DND-41 (cell line): Measurements from ENCODE around the gene HNRNPA0.

Experiments
- ATAC-seq: fragments of 200-7000 bp; cut with Tn5 transposase; 3 replicates; pipeline ENCODE4 v1.9.1; 2021; ENCODE audit warnings: low read depth; ENCODE audit not compliant: insufficient read depth
- DNase-seq: peaks from one replicate; pipeline ENCODE4 v3.0.0-alpha.2; 2020
- H2AFZ ChIP-seq: 2 replicates; pipeline ENCODE4 v1.6.0; 2012; ENCODE audit warnings: low read depth, low read length
- H3K27ac ChIP-seq: 2 replicates; pipeline ENCODE4 v1.5.1; 2012; ENCODE audit warnings: low read length, inconsistent platforms
- H3K27me3 ChIP-seq: fragments of 200-600 bp; sonication (generic); 2 replicates; pipeline ENCODE4 v1.6.0; 2012; ENCODE audit warnings: low read length, mild to moderate bottlenecking, inconsistent platforms; ENCODE audit not compliant: insufficient read depth, poor library complexity
- H3K36me3 ChIP-seq: 2 replicates; pipeline ENCODE4 v1.5.1; 2012; ENCODE audit warnings: low read length, inconsistent platforms; ENCODE audit not compliant: insufficient read depth
- H3K4me1 ChIP-seq: 2 replicates; pipeline ENCODE4 v1.5.1; 2012; ENCODE audit warnings: mild to moderate bottlenecking, low read length; ENCODE audit not compliant: insufficient read depth
- H3K4me2 ChIP-seq: 2 replicates; pipeline ENCODE4 v1.6.0; 2012; ENCODE audit warnings: mild to moderate bottlenecking, moderate library complexity, low read length, inconsistent platforms; ENCODE audit not compliant: insufficient read depth
- H3K4me3 ChIP-seq, 2 experiments: fragments of 200-600 bp in 1 of 2; shearing (Covaris generic) in 1 of 2; 2 replicates each; pipeline ENCODE4 v1.5.1; 2012 to 2016; ENCODE audit warnings: inconsistent platforms in 2 of 2, low read length in 2 of 2, mild to moderate bottlenecking in 2 of 2, low read depth in 1 of 2, moderate library complexity in 1 of 2
- H3K79me2 ChIP-seq: 2 replicates; pipeline ENCODE4 v1.6.0; 2012; ENCODE audit warnings: low read length, inconsistent platforms; ENCODE audit not compliant: insufficient read depth
- H3K9ac ChIP-seq: 2 replicates; pipeline ENCODE4 v1.6.0; 2012; ENCODE audit warnings: low read depth, mild to moderate bottlenecking, inconsistent platforms, low read length, moderate library complexity
- H3K9me3 ChIP-seq: 2 replicates; pipeline ENCODE4 v1.5.1; 2012; ENCODE audit warnings: low read length, moderate library complexity, mild to moderate bottlenecking, inconsistent platforms; ENCODE audit not compliant: insufficient read depth, severe bottlenecking
- H4K20me1 ChIP-seq: 2 replicates; pipeline ENCODE4 v1.6.0; 2012; ENCODE audit warnings: low read length; ENCODE audit not compliant: insufficient read depth
- EZH2 ChIP-seq: IDR thresholded peaks from 3 replicates; pipeline ENCODE4 v1.6.1; 2012; ENCODE audit warnings: borderline replicate concordance, low read depth, mild to moderate bottlenecking, moderate library complexity, low read length, inconsistent platforms; ENCODE audit not compliant: severe bottlenecking
- TF ChIP-seq, protein P1 (sequence below): IDR thresholded peaks from 2 replicates; pipeline ENCODE4 v1.5.1; 2012; ENCODE audit warnings: borderline replicate concordance, low read length, moderate library complexity, mild to moderate bottlenecking; ENCODE audit not compliant: poor library complexity, severe bottlenecking; ENCODE audit errors: extremely low read depth

HNRNPA0 gene

GRCh38 chr5:137718611-137719010, 35.6 kb downstream of the HNRNPA0 start:
- H3K27ac ChIP-seq, result no peak overlapping the region
- no peaks in the 10 kb centered on the region for H3K9me3 ChIP-seq
- no peaks in the 10 kb centered on the region for H3K27me3 ChIP-seq
- H3K4me1 ChIP-seq, result no peaks in the 10 kb centered on the region
- no peaks in the 10 kb centered on the region for H4K20me1 ChIP-seq
- H3K4me3 ChIP-seq, result no peak overlapping the region
- no peak overlapping the region for H2AFZ ChIP-seq
- DNase-seq (no peak), ATAC-seq (no peak)
- no peak overlapping the region for H3K9ac ChIP-seq
- H3K4me2 ChIP-seq, result no peak overlapping the region
- no peaks in the 10 kb centered on the region for H3K79me2 ChIP-seq
- TF ChIP-seq, protein P1, sequence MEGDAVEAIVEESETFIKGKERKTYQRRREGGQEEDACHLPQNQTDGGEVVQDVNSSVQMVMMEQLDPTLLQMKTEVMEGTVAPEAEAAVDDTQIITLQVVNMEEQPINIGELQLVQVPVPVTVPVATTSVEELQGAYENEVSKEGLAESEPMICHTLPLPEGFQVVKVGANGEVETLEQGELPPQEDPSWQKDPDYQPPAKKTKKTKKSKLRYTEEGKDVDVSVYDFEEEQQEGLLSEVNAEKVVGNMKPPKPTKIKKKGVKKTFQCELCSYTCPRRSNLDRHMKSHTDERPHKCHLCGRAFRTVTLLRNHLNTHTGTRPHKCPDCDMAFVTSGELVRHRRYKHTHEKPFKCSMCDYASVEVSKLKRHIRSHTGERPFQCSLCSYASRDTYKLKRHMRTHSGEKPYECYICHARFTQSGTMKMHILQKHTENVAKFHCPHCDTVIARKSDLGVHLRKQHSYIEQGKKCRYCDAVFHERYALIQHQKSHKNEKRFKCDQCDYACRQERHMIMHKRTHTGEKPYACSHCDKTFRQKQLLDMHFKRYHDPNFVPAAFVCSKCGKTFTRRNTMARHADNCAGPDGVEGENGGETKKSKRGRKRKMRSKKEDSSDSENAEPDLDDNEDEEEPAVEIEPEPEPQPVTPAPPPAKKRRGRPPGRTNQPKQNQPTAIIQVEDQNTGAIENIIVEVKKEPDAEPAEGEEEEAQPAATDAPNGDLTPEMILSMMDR, result no peak
- TF ChIP-seq EZH2, result no peak
- H3K36me3 ChIP-seq, result peaks cover 3% of the 10 kb centered on the region; the same call in 1 of the 2 replicates

GRCh38 chr5:137716337-137716736, 37.8 kb downstream of the HNRNPA0 start:
- no peak overlapping the region for H3K4me2 ChIP-seq
- H3K36me3 ChIP-seq, result peaks cover 3% of the 10 kb centered on the region; the same call in 1 of the 2 replicates
- no peak overlapping the region for H3K27ac ChIP-seq
- H3K79me2 ChIP-seq, result no peaks in the 10 kb centered on the region
- no peak overlapping the region for H2AFZ ChIP-seq
- no peak overlapping the region for H3K4me3 ChIP-seq
- ATAC-seq (no peak), DNase-seq (no peak)
- no peaks in the 10 kb centered on the region for H3K9me3 ChIP-seq
- no peaks in the 10 kb centered on the region for H4K20me1 ChIP-seq
- H3K9ac ChIP-seq, result no peak overlapping the region
- no peaks in the 10 kb centered on the region for H3K4me1 ChIP-seq
- TF ChIP-seq EZH2, result no peak
- TF ChIP-seq, protein P1, result no peak
- no peaks in the 10 kb centered on the region for H3K27me3 ChIP-seq

DNA sequence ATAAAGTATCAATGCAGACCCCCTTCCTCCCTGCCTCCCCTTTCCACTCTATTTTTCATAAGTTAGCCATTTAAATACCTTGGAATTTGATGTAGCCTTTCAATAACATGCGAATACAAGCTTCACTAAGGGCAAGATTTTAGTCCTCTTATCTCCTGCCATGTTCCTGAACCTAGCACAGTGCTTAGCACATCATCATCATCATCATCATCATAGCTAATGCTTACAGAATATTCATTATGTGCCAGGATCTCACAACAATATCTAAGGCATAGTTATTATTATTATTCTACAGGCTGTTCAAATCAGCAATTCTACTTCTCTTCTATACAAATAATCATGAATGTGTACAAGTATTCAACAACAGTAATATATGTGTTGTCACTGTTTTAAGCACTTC, 38.7 kb downstream of the HNRNPA0 start:
- no peak overlapping the region for H2AFZ ChIP-seq

More for the DNA sequence above, 38.7 kb downstream of the HNRNPA0 start:
- Histone ChIP-seq H4K20me1 (no peaks in the 10 kb centered on the region), H3K4me3 (no peak overlapping the region), H3K9ac (no peak overlapping the region), H3K27me3 (no peaks in the 10 kb centered on the region), H3K4me2 (no peak overlapping the region), H3K79me2 (no peaks in the 10 kb centered on the region), H3K27ac (no peak overlapping the region), H3K36me3 (peaks cover 3% of the 10 kb centered on the region; the same call in 1 of the 2 replicates), H3K9me3 (no peaks in the 10 kb centered on the region), H3K4me1 (no peaks in the 10 kb centered on the region)
- DNase-seq, result no peak
- no peak for ATAC-seq
- TF ChIP-seq EZH2, result no peak
- TF ChIP-seq, protein P1, result no peak
